Right lobe of liver (tissue), 6 donors: ENCODE data around the gene MOB3A. TPM values are rescaled to one million over a fixed set of nuclear protein-coding genes. Genes with fewer than 3 reads are reported as not detected.

Source experiments
- ATAC-seq, 4 donors: fragments of 200-7000 bp; cut with Tn5 transposase; one replicate each; pipeline ENCODE4 v1.9.1; 2020; ENCODE audit warnings: mild to moderate bottlenecking in 4 of 4, moderate library complexity in 4 of 4
- DNase-seq, 3 donors: peaks; one replicate each; pipeline ENCODE4 v3.0.0-alpha.2; 2020
- H3K27ac ChIP-seq, 3 donors: fragments of 200-600 bp; one replicate each; pipeline ENCODE4 v1.8.0; 2022
- H3K27me3 ChIP-seq, 2 donors: fragments of 200-600 bp; one replicate each; pipeline ENCODE4 v1.8.0; 2022
- H3K36me3 ChIP-seq, 4 donors: fragments of 200-600 bp; sonication (generic) in 1 of 4; one replicate each; pipeline versions ENCODE4 v1.5.1 to v1.8.0; 2017 to 2022; ENCODE audit warnings: control low read depth in 1 of 4
- H3K4me1 ChIP-seq, 4 donors: fragments of 200-600 bp; sonication (generic) in 1 of 4; one replicate each; pipeline versions ENCODE4 v1.5.1 to v1.8.0; 2017 to 2022; ENCODE audit warnings: control low read depth in 1 of 4
- H3K4me3 ChIP-seq, 3 donors: fragments of 200-600 bp; one replicate each; pipeline ENCODE4 v1.8.0; 2022
- H3K9me3 ChIP-seq, 4 donors: fragments of 200-600 bp; sonication (generic) in 1 of 4; one replicate each; pipeline versions ENCODE4 v1.5.1 to v1.8.0; 2017 to 2022; ENCODE audit warnings: control low read depth in 1 of 4
- CTCF ChIP-seq, 4 donors: fragments of 200-600 bp in 3 of 4; fragments of 450-650 bp in 1 of 4; IDR thresholded peaks; one replicate each; pipeline versions ENCODE4 v1.5.1 to v1.8.0; 2016 to 2022; ENCODE audit warnings: antibody characterized with exemption in 4 of 4, mild to moderate bottlenecking in 2 of 4
- POLR2A ChIP-seq: fragments of 450-650 bp; IDR thresholded peaks from one replicate; pipeline ENCODE4 v1.6.1; 2017; ENCODE audit warnings: antibody characterized with exemption, mild to moderate bottlenecking
- WGBS: methylation state at CpG from one replicate; pipeline ENCODE4 v1.1.6; 2018; ENCODE audit warnings: low coverage, low lambda C conversion rate; ENCODE audit not compliant: insufficient coverage; ENCODE audit errors: missing lambda C conversion rate; 5-methylcytosine and 5-hydroxymethylcytosine counted together
- intact Hi-C, 2 donors: fragments of 100-400 bp; cut with DNase I; formaldehyde crosslinking; loops; one replicate each; pipeline versions ENCODE4 v1.11.2 to v1.14.1; 2022
- total RNA-seq, 6 experiments: library from RNA; depleted of rRNA in 2 of 6; stranded (reverse); fragments of >200 nt in 2 of 6; fragmentation: NEBNext Ultra II Directional in 3 of 6; extraction: Animal tissue kit (Norgen Biotek cat#: 25700) in 3 of 6; gene quantifications; one replicate each; pipeline versions ENCODE4 v1.1.0 to v1.2.4, GENCODE V29; 2016 to 2023
- donor health status: DM: no; HTN: yes; CAD: no.
- donor health status: DM: no; HTN: no; CAD: no.
- donor health status: DM: no; HTN: no; CAD: no.
- donor health status: DM: no; HTN: yes; CAD: no.
- donor health status: DM: no; HTN: yes; CAD: no.

The MOB3A gene
- total RNA-seq, 6 experiments from 2014 or later, result 8.3 to 13.8 (median 10.8) TPM

DNA sequence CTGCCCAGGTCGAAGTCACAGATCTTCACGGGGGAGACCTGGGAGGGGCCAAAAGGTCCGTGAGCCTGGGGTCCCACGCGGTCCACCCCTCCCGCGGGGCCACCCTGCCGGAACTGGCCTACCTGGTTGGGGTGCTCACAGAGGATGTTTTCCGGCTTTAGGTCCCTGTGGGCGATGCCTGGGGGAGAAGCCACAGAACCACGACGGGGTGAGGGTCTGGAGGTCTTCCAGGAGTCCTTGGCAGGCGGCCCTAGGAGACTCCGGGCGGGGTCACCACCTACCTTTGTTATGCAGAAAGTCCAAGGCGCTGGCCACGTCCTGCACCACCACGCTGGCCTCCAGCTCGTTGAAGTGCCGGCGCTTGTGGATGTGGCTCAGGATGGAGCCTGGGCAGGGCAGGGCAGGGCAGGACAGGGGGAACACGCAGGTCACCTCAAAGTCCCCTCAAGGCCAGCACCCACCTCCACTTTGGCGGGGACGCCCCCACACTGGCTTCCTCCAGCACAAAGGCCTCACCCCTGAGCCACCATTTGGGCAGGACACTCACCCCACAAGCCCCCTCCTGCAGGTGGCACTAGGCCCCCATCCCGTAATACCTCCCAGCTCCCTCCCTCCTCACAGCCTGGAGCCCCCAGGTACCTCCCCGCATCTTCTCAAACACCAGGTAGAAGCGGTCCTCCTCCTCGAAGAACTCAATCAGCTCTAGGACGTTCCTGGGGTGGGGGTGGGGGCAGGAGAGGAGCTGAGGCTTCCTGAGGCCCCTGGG is 53.5 kb downstream of the MOB3A start:
- TF ChIP-seq POLR2A (no peak), CTCF (IDR thresholded peaks at IDR 0.05) (no peak)
- H3K27me3 ChIP-seq, result no peaks in the 10 kb centered on the region
- peaks cover 0 to 79% (median 26%) of the 10 kb centered on the region in 4 donors for H3K36me3 ChIP-seq
- peak overlapping the region in 2 of 3 donors; percentile 7 to 42 for H3K4me3 ChIP-seq
- H3K9me3 ChIP-seq, result no peaks in the 10 kb centered on the region
- intact Hi-C loops, result no loop called here
- 0% methylated on average over 2 of the region's 29 CpGs for WGBS
- peak; percentile 56 to 78 (median 76) for DNase-seq
- H3K4me1 ChIP-seq, result peaks cover 0 to 80% (median 36%) of the 10 kb centered on the region in 4 donors
- ATAC-seq, result peak; percentile 4 to 22 (median 5)
- H3K27ac ChIP-seq, result peak overlapping the region; percentile 74 to 93 (median 82)

DNA sequence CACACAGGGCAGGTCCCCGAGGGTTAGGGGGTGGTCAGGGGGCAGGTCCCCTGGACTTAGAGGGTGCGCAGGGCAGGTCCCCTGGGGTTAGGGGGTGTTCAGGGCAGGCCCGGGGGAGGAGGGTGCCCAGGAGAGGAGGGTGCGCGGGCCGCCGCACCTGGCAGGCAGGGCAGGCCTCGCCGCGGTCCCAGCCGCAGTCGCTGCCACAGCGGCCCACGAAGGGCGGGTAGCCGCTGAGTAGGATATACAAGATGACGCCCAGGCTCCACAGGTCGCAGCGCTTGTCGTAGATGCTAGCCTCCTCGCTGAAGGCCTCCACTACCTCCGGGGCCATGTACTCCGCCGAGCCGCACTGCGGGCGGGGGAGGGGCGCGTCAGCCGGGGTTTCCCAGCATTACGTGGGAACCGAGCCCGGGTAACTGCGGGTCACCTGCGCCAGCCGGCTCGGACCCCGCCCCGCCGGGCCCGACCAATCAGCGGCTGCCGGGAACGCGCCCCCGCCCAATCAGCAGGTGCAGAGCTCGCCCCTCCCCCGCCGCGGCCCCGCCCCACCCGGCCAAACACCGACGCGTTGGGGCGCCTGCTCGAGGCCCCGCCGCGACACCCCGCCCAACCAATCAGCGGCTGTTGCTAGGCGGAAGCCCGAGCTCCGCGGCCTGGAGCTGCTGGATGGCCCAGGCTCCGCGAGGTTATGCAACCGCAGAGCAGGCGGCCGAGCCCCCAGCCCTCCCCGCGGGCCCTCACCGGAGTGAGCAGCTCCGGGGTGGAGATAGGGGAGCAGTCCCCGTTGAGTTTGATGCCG is 54.2 kb downstream of the MOB3A start:
- H3K27ac ChIP-seq, result peak overlapping the region; percentile 83 to 97 (median 93)
- peak overlapping the region; percentile 14 to 54 (median 45) for H3K4me3 ChIP-seq
- intact Hi-C loops, result no loop called here
- H3K36me3 ChIP-seq, result peaks cover 0 to 83% (median 26%) of the 10 kb centered on the region in 4 donors
- DNase-seq (peak; percentile 99), ATAC-seq (peak; percentile 83 to 91 (median 88))
- 11% methylated on average over 5 of the region's 77 CpGs for WGBS
- TF ChIP-seq POLR2A, result peak; percentile 13
- no peak for TF ChIP-seq CTCF (IDR thresholded peaks at IDR 0.05)
- no peaks in the 10 kb centered on the region for H3K27me3 ChIP-seq
- peaks cover 0 to 72% (median 32%) of the 10 kb centered on the region in 4 donors for H3K4me1 ChIP-seq
- no peaks in the 10 kb centered on the region for H3K9me3 ChIP-seq

- TF ChIP-seq CTCF (IDR thresholded peaks at IDR 0.05) (no peak), POLR2A (no peak)
- peak overlapping the region; percentile 14 to 54 (median 45) for H3K4me3 ChIP-seq
- H3K4me1 ChIP-seq, result peaks cover 0 to 67% (median 29%) of the 10 kb centered on the region in 4 donors
- H3K9me3 ChIP-seq, result no peaks in the 10 kb centered on the region
- H3K36me3 ChIP-seq, result peaks cover 0 to 78% (median 26%) of the 10 kb centered on the region in 4 donors
- WGBS, result no CpG with 5 or more reads among the region's 6 CpGs
- no peak for DNase-seq
- intact Hi-C loops, result no loop called here
- no peak for ATAC-seq
- no peaks in the 10 kb centered on the region for H3K27me3 ChIP-seq
- peak overlapping the region; percentile 83 to 97 (median 93) for H3K27ac ChIP-seq
Observed at GRCh38 chr19:2041433-2041682, 54.8 kb downstream of the MOB3A start.

- Histone ChIP-seq H3K27ac (peak overlapping the region; percentile 83 to 97 (median 93)), H3K4me3 (peak overlapping the region in 1 of 3 donors; percentile 54), H3K9me3 (peaks cover 0 to under 1% (median 0%) of the 10 kb centered on the region in 4 donors), H3K27me3 (no peaks in the 10 kb centered on the region), H3K4me1 (peaks cover 0 to 62% (median 26%) of the 10 kb centered on the region in 4 donors), H3K36me3 (peaks cover 0 to 73% (median 24%) of the 10 kb centered on the region in 4 donors)
- 94% methylated on average over 7 of the region's 28 CpGs for WGBS
- DNase-seq (peak in 1 of 3 donors; percentile 53), ATAC-seq (no peak)
- intact Hi-C loops, result no loop called here
- no peak for TF ChIP-seq POLR2A
- TF ChIP-seq CTCF (IDR thresholded peaks at IDR 0.05), result no peak
Observed at GRCh38 chr19:2040647-2041432, 55.3 kb downstream of the MOB3A start.
